GM06990 (cell line): ENCODE measurements around the gene SRSF7.

Experiments
- DNase-seq: peaks from one replicate; pipeline ENCODE4 v3.0.0-alpha.2; 2011; ENCODE audit not compliant: insufficient read length; ENCODE audit errors: extremely low read depth
- H3K27me3 ChIP-seq: replicated peaks from 2 replicates; pipeline ENCODE4 v1.6.0; 2011; ENCODE audit warnings: low read length; ENCODE audit not compliant: control insufficient read depth, insufficient read depth
- H3K36me3 ChIP-seq: 2 replicates; pipeline ENCODE4 v1.5.1; 2011; ENCODE audit warnings: low read length; ENCODE audit not compliant: control insufficient read depth, insufficient read depth
- H3K4me3 ChIP-seq: replicated peaks from 2 replicates; pipeline ENCODE4 v1.5.1; 2011; ENCODE audit warnings: low read depth, mild to moderate bottlenecking, control low read depth, low read length
- CTCF ChIP-seq: IDR thresholded peaks from 2 replicates; pipeline ENCODE4 v1.5.1; 2011; ENCODE audit warnings: low read length, control low read depth, mild to moderate bottlenecking, inconsistent platforms; ENCODE audit not compliant: insufficient read depth, poor library complexity, severe bottlenecking

Gene SRSF7

GRCh38 chr2:38700881-38701458 is 50.2 kb downstream of the SRSF7 start:
- Histone ChIP-seq H3K27me3 (no peaks in the 10 kb centered on the region), H3K36me3 (no peaks in the 10 kb centered on the region), H3K4me3 (no peak overlapping the region)
- DNase-seq, result no peak
- TF ChIP-seq CTCF, result no peak

GRCh38 chr2:38700113-38700785 is 50.9 kb downstream of the SRSF7 start:
- no peak for DNase-seq
- no peaks in the 10 kb centered on the region for H3K27me3 ChIP-seq
- no peak for TF ChIP-seq CTCF
- no peak overlapping the region for H3K4me3 ChIP-seq
- no peaks in the 10 kb centered on the region for H3K36me3 ChIP-seq

- Histone ChIP-seq H3K36me3 (no peaks in the 10 kb centered on the region), H3K27me3 (no peaks in the 10 kb centered on the region), H3K4me3 (no peak overlapping the region)
- no peak for DNase-seq
- no peak for TF ChIP-seq CTCF
Observed at GRCh38 chr2:38698467-38699003, 52.6 kb downstream of the SRSF7 start.

- DNase-seq, result no peak
- Histone ChIP-seq H3K36me3 (no peaks in the 10 kb centered on the region), H3K27me3 (no peaks in the 10 kb centered on the region), H3K4me3 (no peak overlapping the region)
- TF ChIP-seq CTCF, result no peak
Observed at GRCh38 chr2:38697116-38697840, 53.9 kb downstream of the SRSF7 start.
